Measurements from ENCODE around the gene POLRMT.
"Not testable (repeated sequence)": the region's sequence is repeated elsewhere in the genome, so short reads cannot be mapped to it uniquely, and the experiment has no call there.

DNA sequence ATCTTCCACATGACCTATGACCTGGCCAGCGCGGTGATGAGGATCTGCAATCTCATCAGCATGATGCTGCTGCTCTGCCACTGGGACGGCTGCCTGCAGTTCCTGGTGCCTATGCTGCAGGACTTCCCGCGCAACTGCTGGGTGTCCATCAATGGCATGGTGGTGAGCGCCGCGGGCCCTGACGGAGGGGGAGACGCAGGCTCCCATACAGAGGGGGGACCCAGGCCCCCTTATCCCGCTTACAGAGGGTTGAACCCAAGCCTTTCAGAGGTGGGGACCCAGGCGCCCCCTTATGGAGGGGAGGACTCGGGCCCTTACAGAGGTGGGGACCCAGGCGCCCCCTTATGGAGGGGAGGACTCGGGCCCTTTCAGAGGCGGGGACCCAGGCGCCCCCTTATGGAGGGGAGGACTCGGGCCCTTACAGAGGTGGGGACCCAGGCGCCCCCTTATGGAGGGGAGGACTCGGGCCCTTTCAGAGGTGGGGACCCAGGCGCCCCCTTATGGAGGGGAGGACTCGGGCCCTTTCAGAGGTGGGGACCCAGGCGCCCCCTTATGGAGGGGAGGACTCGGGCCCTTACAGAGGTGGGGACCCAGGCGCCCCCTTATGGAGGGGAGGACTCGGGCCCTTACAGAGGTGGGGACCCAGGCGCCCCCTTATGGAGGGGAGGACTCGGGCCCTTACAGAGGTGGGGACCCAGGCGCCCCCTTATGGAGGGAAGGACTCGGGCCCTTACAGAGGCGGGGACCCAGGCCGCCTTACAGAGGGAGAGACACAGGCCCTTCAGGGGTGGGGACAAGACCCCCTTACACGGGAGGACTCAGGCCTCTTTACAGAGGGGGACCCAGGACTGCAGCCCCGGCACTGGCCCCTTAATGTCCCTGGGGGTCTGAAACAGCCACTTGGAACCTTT lies 28.0 kb downstream of the POLRMT start:
- TF ChIP-seq SNAI2 (CRISPR knock-in tag; IDR thresholded peaks at IDR 0.05); ZNF8 (CRISPR knock-in tag; IDR thresholded peaks at IDR 0.05); RARB (CRISPR knock-in tag; IDR thresholded peaks at IDR 0.05); TCF4 (CRISPR knock-in tag; IDR thresholded peaks at IDR 0.05; ENCODE audit: borderline replicate concordance): not testable (repeated sequence)

All from SK-N-SH treated with all-trans-retinoic acid at 6 μM for 48 hours (cell line).